Neural progenitor cell (in vitro differentiated cells): Measurements from ENCODE around the gene C1orf210. TPM values are rescaled to one million over a fixed set of nuclear protein-coding genes. Genes with fewer than 3 reads are reported as not detected.

Source experiments
- DNase-seq: peaks from one replicate; pipeline ENCODE4 v3.0.0-alpha.2; 2016; ENCODE audit warnings: low spot score
- H2AFZ ChIP-seq: fragments of 200-600 bp; sonication (generic); replicated peaks from 2 replicates; pipeline ENCODE4 v1.6.1; 2016; ENCODE audit warnings: antibody characterized with exemption
- H3F3A ChIP-seq: fragments of 200-600 bp; sonication (generic); 2 replicates; pipeline ENCODE4 v1.6.1; 2016; ENCODE audit warnings: antibody characterized with exemption, low read depth
- H3K27ac ChIP-seq: fragments of 200-600 bp; sonication (generic); 2 replicates; pipeline ENCODE4 v1.5.1; 2016; ENCODE audit warnings: mild to moderate bottlenecking
- H3K27me3 ChIP-seq: fragments of 200-600 bp; sonication (generic); 2 replicates; pipeline ENCODE4 v1.6.1; 2016; ENCODE audit warnings: mild to moderate bottlenecking, moderate library complexity
- H3K36me3 ChIP-seq: fragments of 200-600 bp; sonication (generic); 2 replicates; pipeline ENCODE4 v1.5.1; 2016
- H3K4me1 ChIP-seq: fragments of 200-600 bp; sonication (generic); 2 replicates; pipeline ENCODE4 v1.6.1; 2016; ENCODE audit warnings: mixed run types
- H3K4me2 ChIP-seq: fragments of 200-600 bp; sonication (generic); 2 replicates; pipeline ENCODE4 v1.6.1; 2016
- H3K4me3 ChIP-seq: fragments of 200-600 bp; sonication (generic); 2 replicates; pipeline ENCODE4 v1.5.1; 2016
- H3K79me2 ChIP-seq: fragments of 200-600 bp; sonication (generic); 2 replicates; pipeline ENCODE4 v1.6.1; 2016; ENCODE audit warnings: low read depth
- H3K9ac ChIP-seq: fragments of 200-600 bp; sonication (generic); 2 replicates; pipeline ENCODE4 v1.6.1; 2016
- H3K9me3 ChIP-seq: fragments of 200-600 bp; sonication (generic); 2 replicates; pipeline ENCODE4 v1.5.1; 2016; ENCODE audit warnings: low read depth
- H4K20me1 ChIP-seq: fragments of 200-600 bp; sonication (generic); 2 replicates; pipeline ENCODE4 v1.6.1; 2016; ENCODE audit warnings: low read depth
- H3K27ac Mint-ChIP-seq: 3 replicates; pipeline ENCODE4 v1.8.0; 2021; ENCODE audit warnings: mixed read lengths
- H3K27me3 Mint-ChIP-seq: 2 replicates; pipeline ENCODE4 v1.8.0; 2022; ENCODE audit warnings: low read depth, mild to moderate bottlenecking, inconsistent platforms, moderate library complexity, mixed read lengths; ENCODE audit not compliant: insufficient read depth
- H3K36me3 Mint-ChIP-seq: 3 replicates; pipeline ENCODE4 v1.8.0; 2021; ENCODE audit warnings: mixed read lengths
- H3K4me1 Mint-ChIP-seq: 3 replicates; pipeline ENCODE4 v1.8.0; 2021; ENCODE audit warnings: mixed read lengths
- H3K4me3 Mint-ChIP-seq: 3 replicates; pipeline ENCODE4 v1.8.0; 2021; ENCODE audit warnings: mild to moderate bottlenecking, moderate library complexity, mixed read lengths
- H3K9me3 Mint-ChIP-seq: 3 replicates; pipeline ENCODE4 v1.8.0; 2020; ENCODE audit warnings: mixed read lengths
- CTCF ChIP-seq: fragments of 200-600 bp; sonication (generic); IDR thresholded peaks from 2 replicates; pipeline ENCODE4 v1.5.1; 2017; ENCODE audit warnings: antibody characterized with exemption, mild to moderate bottlenecking
- EZH2 ChIP-seq: fragments of 200-600 bp; sonication (generic); IDR thresholded peaks from 2 replicates; pipeline ENCODE4 v1.6.1; 2017; ENCODE audit warnings: antibody characterized with exemption, mild to moderate bottlenecking, moderate library complexity
- EZH2phosphoT487 ChIP-seq: fragments of 200-600 bp; sonication (generic); IDR thresholded peaks from 2 replicates; pipeline ENCODE4 v1.6.1; 2017; ENCODE audit warnings: antibody characterized with exemption
- total RNA-seq: library from RNA; depleted of rRNA; stranded (reverse); fragments of >200 nt; gene quantifications from 2 replicates; pipeline ENCODE4 v1.2.3, GENCODE V29; 2015; ENCODE audit warnings: low replicate concordance

C1orf210 gene
- total RNA-seq, 1 donor from 2014 or later, result not detected

- Mint-ChIP-seq H3K4me1 (peaks cover 3% of the 10 kb centered on the region), H3K27ac (no peak overlapping the region), H3K4me3 (no peak overlapping the region), H3K36me3 (peaks cover 6% of the 10 kb centered on the region), H3K9me3 (peaks cover 19% of the 10 kb centered on the region), H3K27me3 (peaks cover 16% of the 10 kb centered on the region)
- peaks cover 10% of the 10 kb centered on the region for H3K9me3 ChIP-seq
- no peak overlapping the region for H3K27ac ChIP-seq
- no peaks in the 10 kb centered on the region for H3K79me2 ChIP-seq
- no peak for TF ChIP-seq CTCF
- TF ChIP-seq EZH2, result no peak
- no peak for TF ChIP-seq EZH2phosphoT487
- no peak overlapping the region for H2AFZ ChIP-seq
- H3K9ac ChIP-seq, result no peak overlapping the region
- no peak overlapping the region for H3K4me3 ChIP-seq
- DNase-seq, result no peak
- H3K36me3 ChIP-seq, result no peaks in the 10 kb centered on the region
- peaks cover 4% of the 10 kb centered on the region for H3K27me3 ChIP-seq
- H4K20me1 ChIP-seq, result no peaks in the 10 kb centered on the region
- no peaks in the 10 kb centered on the region for H3F3A ChIP-seq
- no peak overlapping the region for H3K4me2 ChIP-seq
- peaks cover 13% of the 10 kb centered on the region for H3K4me1 ChIP-seq
These were observed 17.5 kb downstream of the C1orf210 start for GRCh38 chr1:43267818-43268425.

GRCh38 chr1:43267291-43267805 lies 18.0 kb downstream of the C1orf210 start:
- Histone ChIP-seq H3K4me1 (peaks cover 13% of the 10 kb centered on the region), H3K36me3 (no peaks in the 10 kb centered on the region), H3K4me3 (no peak overlapping the region), H3K27me3 (peaks cover 4% of the 10 kb centered on the region), H3K9me3 (peaks cover 13% of the 10 kb centered on the region), H3K9ac (no peak overlapping the region), H4K20me1 (no peaks in the 10 kb centered on the region), H3F3A (no peaks in the 10 kb centered on the region), H3K27ac (no peak overlapping the region), H3K4me2 (no peak overlapping the region), H2AFZ (no peak overlapping the region), H3K79me2 (no peaks in the 10 kb centered on the region)
- peaks cover 16% of the 10 kb centered on the region for H3K27me3 Mint-ChIP-seq
- peaks cover 25% of the 10 kb centered on the region for H3K9me3 Mint-ChIP-seq
- DNase-seq, result no peak
- no peak for TF ChIP-seq EZH2phosphoT487
- TF ChIP-seq EZH2, result no peak
- TF ChIP-seq CTCF, result no peak
- H3K36me3 Mint-ChIP-seq, result peaks cover 6% of the 10 kb centered on the region
- H3K4me1 Mint-ChIP-seq, result peaks cover 3% of the 10 kb centered on the region
- H3K4me3 Mint-ChIP-seq, result no peak overlapping the region
- no peak overlapping the region for H3K27ac Mint-ChIP-seq

GRCh38 chr1:43266881-43267280 lies 18.5 kb downstream of the C1orf210 start:
- no peaks in the 10 kb centered on the region for H3K79me2 ChIP-seq
- peaks cover 13% of the 10 kb centered on the region for H3K4me1 ChIP-seq
- no peaks in the 10 kb centered on the region for H3K36me3 ChIP-seq
- no peak overlapping the region for H3K27ac Mint-ChIP-seq
- H3K27me3 Mint-ChIP-seq, result peaks cover 15% of the 10 kb centered on the region
- H3F3A ChIP-seq, result no peaks in the 10 kb centered on the region
- H3K9ac ChIP-seq, result no peak overlapping the region
- no peaks in the 10 kb centered on the region for H4K20me1 ChIP-seq
- no peak overlapping the region for H3K4me3 ChIP-seq
- no peak overlapping the region for H3K4me2 ChIP-seq
- no peak overlapping the region for H2AFZ ChIP-seq
- H3K36me3 Mint-ChIP-seq, result peaks cover 6% of the 10 kb centered on the region
- H3K4me3 Mint-ChIP-seq, result no peak overlapping the region
- H3K27me3 ChIP-seq, result peaks cover 4% of the 10 kb centered on the region
- H3K27ac ChIP-seq, result no peak overlapping the region
- DNase-seq, result no peak
- TF ChIP-seq CTCF (no peak), EZH2 (no peak), EZH2phosphoT487 (no peak)
- peaks cover 18% of the 10 kb centered on the region for H3K9me3 ChIP-seq
- H3K4me1 Mint-ChIP-seq, result peaks cover 3% of the 10 kb centered on the region
- peaks cover 30% of the 10 kb centered on the region for H3K9me3 Mint-ChIP-seq
